ENCODE data around the gene PORCN. TPM values are rescaled to one million over a fixed set of nuclear protein-coding genes. Genes with fewer than 3 reads are reported as not detected.

The PORCN gene
- total and polyA plus RNA-seq, 9 of the 15 experiments (the other 6 are each of a cell fraction or from before 2014, with no cell fraction given), result 0.34 to 5.1 (median 2.8) TPM

- no peak for TF ChIP-seq ZNF639 (CRISPR knock-in tag; conservative IDR thresholded peaks at IDR 0.05 in 1 of 2, IDR thresholded peaks at IDR 0.05 in 1 of 2)
- TF ChIP-seq MTA2 (IDR thresholded peaks at IDR 0.05; ENCODE audit: low read depth), result peak; percentile 62
- TF ChIP-seq ZNF316 (IDR thresholded peaks at IDR 0.05), result no peak
- TF ChIP-seq ZNF184 (CRISPR knock-in tag; IDR thresholded peaks at IDR 0.05), result no peak
- TF ChIP-seq NR2C1 (IDR thresholded peaks at IDR 0.05), result no peak
- TF ChIP-seq NR2C1 (tag; IDR thresholded peaks at IDR 0.05), result no peak
- TF ChIP-seq KDM2B (CRISPR knock-in tag; IDR thresholded peaks at IDR 0.05), result no peak
- no peak for TF ChIP-seq HMBOX1 (IDR thresholded peaks at IDR 0.05)
- TF ChIP-seq SRSF7 (optimal IDR thresholded peaks at IDR 0.05; ENCODE audit: low read depth, low read length), result no peak
- TF ChIP-seq PRDM10 (IDR thresholded peaks at IDR 0.05; ENCODE audit: partially characterized antibody), result peak; percentile 54
- TF ChIP-seq CEBPZ (IDR thresholded peaks at IDR 0.05; ENCODE audit: borderline replicate concordance, low read depth, low read length), result no peak
- TF ChIP-seq NONO (IDR thresholded peaks at IDR 0.05; ENCODE audit: low read depth in 2 of 2, low read length in 1 of 2), result no peak
Observed at GRCh38 chrX:48467281-48467761, 41.5 kb upstream of the PORCN start (continued).
